BE2C (cell line): Measurements from ENCODE around the gene HEPHL1.
A peak's percentile ranks its signal among the peaks of the same experiment; 100 is the strongest.

Experiments used
- DNase-seq: peaks from one replicate; pipeline ENCODE4 v3.0.0-alpha.2; 2020
- H3K27me3 ChIP-seq: fragments of 250-450 bp; sonication (Bioruptor Pico); 2 replicates; pipeline ENCODE4 v1.5.1; 2020; ENCODE audit warnings: mild to moderate bottlenecking
- H3K36me3 ChIP-seq: fragments of 250-450 bp; sonication (Bioruptor Pico); 2 replicates; pipeline ENCODE4 v1.5.1; 2020; ENCODE audit warnings: mild to moderate bottlenecking
- H3K4me1 ChIP-seq: fragments of 250-450 bp; sonication (Bioruptor Pico); 2 replicates; pipeline ENCODE4 v1.5.1; 2020
- H3K4me3 ChIP-seq: 2 replicates; pipeline ENCODE4 v1.5.1; 2011; ENCODE audit warnings: low read depth, low read length
- H3K9me3 ChIP-seq: fragments of 250-450 bp; sonication (Bioruptor Pico); 2 replicates; pipeline ENCODE4 v1.5.1; 2020
- CTCF ChIP-seq: IDR thresholded peaks from 2 replicates; pipeline ENCODE4 v1.5.1; 2012; ENCODE audit warnings: mild to moderate bottlenecking, low read depth, low read length

Gene HEPHL1

DNA sequence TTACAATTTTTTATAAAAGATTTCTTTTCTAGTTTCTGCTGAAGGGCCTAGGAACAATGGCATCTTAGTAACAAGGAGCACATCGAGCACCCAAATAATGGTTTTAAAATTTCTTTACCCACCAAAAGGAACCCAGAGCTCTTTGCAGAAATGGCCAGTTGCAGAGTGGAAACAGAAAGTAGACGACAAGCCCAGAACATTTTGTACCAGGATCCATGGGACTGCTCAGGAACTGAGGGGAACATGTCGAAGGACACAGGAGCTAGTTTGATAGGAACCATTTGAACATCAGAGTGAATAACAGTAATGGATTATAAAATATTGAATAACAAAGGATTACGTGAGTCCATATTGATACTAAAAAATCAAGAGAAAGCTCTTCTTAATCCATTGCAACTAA is 124.8 kb downstream of the HEPHL1 start:
- no peaks in the 10 kb centered on the region for H3K9me3 ChIP-seq
- DNase-seq, result no peak
- no peaks in the 10 kb centered on the region for H3K36me3 ChIP-seq
- no peak overlapping the region for H3K4me3 ChIP-seq
- H3K4me1 ChIP-seq, result peaks cover 20% of the 10 kb centered on the region
- H3K27me3 ChIP-seq, result no peaks in the 10 kb centered on the region
- no peak for TF ChIP-seq CTCF

GRCh38 chr11:94147433-94147845 is 126.3 kb downstream of the HEPHL1 start:
- peaks cover 26% of the 10 kb centered on the region for H3K4me1 ChIP-seq
- no peaks in the 10 kb centered on the region for H3K36me3 ChIP-seq
- no peaks in the 10 kb centered on the region for H3K27me3 ChIP-seq
- DNase-seq, result peak; percentile 39
- peak; percentile 27; the same call in 1 of the 2 replicates for TF ChIP-seq CTCF
- no peak overlapping the region for H3K4me3 ChIP-seq
- no peaks in the 10 kb centered on the region for H3K9me3 ChIP-seq

DNA sequence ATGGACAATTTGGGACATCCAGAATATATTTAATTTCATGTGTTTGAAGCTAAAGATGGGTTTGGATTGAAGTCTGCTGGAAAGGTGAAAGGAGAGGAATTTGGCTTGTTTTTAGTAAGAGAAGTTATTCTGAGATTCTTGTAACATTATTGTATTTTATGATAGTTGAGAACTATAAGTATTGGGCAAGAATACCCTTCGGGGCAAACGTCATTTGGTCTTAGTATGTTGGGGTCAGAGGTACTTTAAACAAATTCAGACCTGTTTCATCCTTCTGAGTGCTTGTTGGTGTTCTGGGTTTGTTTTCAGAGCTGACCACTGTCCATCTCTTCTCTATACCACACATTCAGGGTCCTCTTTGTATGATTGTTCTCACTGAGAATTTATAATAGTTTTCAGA is 127.0 kb downstream of the HEPHL1 start:
- Histone ChIP-seq H3K9me3 (no peaks in the 10 kb centered on the region), H3K4me3 (no peak overlapping the region), H3K27me3 (no peaks in the 10 kb centered on the region), H3K4me1 (peaks cover 32% of the 10 kb centered on the region), H3K36me3 (no peaks in the 10 kb centered on the region)
- no peak for DNase-seq
- TF ChIP-seq CTCF, result no peak

- Histone ChIP-seq H3K4me3 (no peak overlapping the region), H3K9me3 (no peaks in the 10 kb centered on the region), H3K27me3 (no peaks in the 10 kb centered on the region), H3K36me3 (peaks cover 8% of the 10 kb centered on the region), H3K4me1 (peaks cover 39% of the 10 kb centered on the region)
- TF ChIP-seq CTCF, result no peak
- DNase-seq, result no peak
Observed at GRCh38 chr11:94149431-94150017, 128.4 kb downstream of the HEPHL1 start.

- Histone ChIP-seq H3K9me3 (no peaks in the 10 kb centered on the region), H3K4me3 (no peak overlapping the region), H3K27me3 (no peaks in the 10 kb centered on the region), H3K4me1 (peaks cover 39% of the 10 kb centered on the region), H3K36me3 (peaks cover 13% of the 10 kb centered on the region)
- no peak for TF ChIP-seq CTCF
- no peak for DNase-seq
Observed at GRCh38 chr11:94150056-94150455, 128.9 kb downstream of the HEPHL1 start.

DNA sequence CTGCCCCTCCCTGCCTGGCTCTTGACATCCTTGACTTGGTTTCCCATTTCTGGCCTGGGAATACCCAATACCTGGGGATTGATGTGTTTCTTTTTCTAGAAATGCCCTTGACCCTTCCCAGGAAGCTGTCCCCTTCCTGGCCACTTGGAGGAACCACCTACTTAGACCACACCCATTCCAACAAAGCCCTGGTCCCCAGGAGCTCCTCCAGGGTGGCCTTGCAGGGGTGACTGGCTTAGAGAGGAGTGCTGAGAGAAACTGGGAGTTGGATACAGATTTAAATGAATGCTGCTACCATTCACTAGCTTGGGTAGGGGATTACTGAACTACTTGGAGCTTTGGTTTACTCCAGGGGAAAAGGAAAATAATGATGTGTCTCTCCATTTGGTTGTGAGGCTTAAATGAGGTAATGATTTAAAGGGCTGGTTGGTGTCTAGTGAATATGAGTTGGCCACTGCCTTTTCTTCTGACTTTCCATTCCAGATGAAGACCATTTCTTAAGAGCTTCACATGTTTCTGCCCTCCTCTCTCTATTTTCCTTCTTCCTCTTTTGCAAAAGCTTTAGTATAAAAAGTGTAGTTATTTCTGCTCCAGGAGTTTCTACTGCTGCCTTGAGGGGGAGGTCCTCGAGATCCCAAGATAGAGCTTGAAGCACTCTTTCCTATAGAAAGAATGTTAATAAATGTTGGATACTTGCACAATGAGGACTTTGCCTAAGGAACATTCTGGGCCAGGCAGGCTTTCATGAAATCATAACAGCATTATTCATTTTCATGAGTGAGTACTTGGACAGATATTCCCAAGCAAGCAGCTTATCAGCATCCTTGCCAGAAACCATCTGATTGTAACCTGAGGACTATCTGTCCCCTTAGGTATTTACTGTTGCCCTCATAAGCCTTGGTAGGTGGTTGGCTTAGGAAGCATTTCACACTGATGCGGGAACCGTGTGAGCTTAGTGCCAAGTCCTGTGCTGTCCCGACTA is 129.8 kb downstream of the HEPHL1 start:
- no peak for TF ChIP-seq CTCF
- Histone ChIP-seq H3K27me3 (no peaks in the 10 kb centered on the region), H3K4me1 (peaks cover 39% of the 10 kb centered on the region), H3K9me3 (no peaks in the 10 kb centered on the region), H3K4me3 (no peak overlapping the region), H3K36me3 (peaks cover 13% of the 10 kb centered on the region)
- no peak for DNase-seq
